ENCODE results near the gene COL4A5. TPM values are rescaled to one million over a fixed set of nuclear protein-coding genes. Genes with fewer than 3 reads are reported as not detected.

COL4A5 gene
- total and polyA plus RNA-seq, 2 of the 8 experiments (the other 6 are each of a cell fraction or from before 2014, with no cell fraction given): 24.9 to 30.2 TPM

DNA sequence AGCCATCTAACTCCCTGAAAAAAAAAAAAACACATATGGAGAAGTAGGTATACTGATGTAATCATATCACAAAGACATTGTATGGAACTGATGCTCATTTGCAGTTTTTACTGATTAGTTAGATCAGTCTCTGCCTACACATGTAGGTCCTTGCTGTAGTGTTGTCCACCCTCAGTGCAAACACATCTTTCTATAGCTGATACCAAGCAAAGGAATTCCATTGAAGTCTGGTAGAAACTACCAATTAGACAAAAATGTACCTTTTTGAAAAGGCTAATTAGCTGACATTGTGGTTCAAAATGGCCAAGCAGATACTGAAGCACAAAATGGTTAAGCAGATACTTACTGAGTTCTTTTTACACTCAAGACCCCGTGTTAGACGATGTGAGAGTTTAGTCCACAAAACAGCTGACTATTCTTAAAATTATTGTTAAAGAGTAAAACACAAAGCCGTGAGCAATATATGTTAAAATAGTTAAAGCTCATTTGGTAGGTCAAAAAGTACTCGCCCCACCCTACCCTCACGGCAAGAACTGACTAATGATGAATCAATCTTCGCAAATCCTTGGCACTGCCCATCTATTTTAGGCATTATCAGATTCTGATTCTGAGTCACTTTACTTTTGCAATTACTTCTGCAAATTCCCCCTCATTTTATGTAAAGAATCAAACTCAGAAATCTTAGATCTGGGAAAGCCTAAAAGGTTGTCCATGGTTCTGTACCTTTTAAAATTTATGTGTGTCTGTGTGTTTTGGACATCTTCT lies 41.8 kb upstream of the COL4A5 start:
- Histone ChIP-seq H3K4ac (replicated peaks; ENCODE audit: insufficient read length, low read depth, low read length) (no peak overlapping the region), H3K4me2 (ENCODE audit: insufficient read depth in 1 of 2, low read depth in 2 of 2, low read length in 2 of 2) (no peak overlapping the region; a peak in 1 of 4 replicates), H3K79me1 (ENCODE audit: low read depth, low read length) (no peaks in the 10 kb centered on the region), H3K79me2 (ENCODE audit: control insufficient read depth in 1 of 2, insufficient read depth in 2 of 2, low read length in 2 of 2) (no peaks in the 10 kb centered on the region), H2BK12ac (ENCODE audit: low read depth, low read length) (no peak overlapping the region), H3K4me3 (ENCODE audit: extremely low read depth in 1 of 4, insufficient read depth in 2 of 4, low read depth in 3 of 4, low read length in 4 of 4) (no peak overlapping the region), H4K91ac (replicated peaks; ENCODE audit: insufficient read length, low read length) (no peak overlapping the region), H3K27ac (ENCODE audit: low read depth, low read length) (no peak overlapping the region), H4K5ac (ENCODE audit: insufficient read length, low read depth, low read length) (no peak overlapping the region), H4K8ac (ENCODE audit: extremely low read depth, insufficient read depth, low read length) (no peak overlapping the region), H3K9ac (replicated peaks in 1 of 4; ENCODE audit: extremely low read depth in 1 of 4, low read depth in 3 of 4, low read length in 3 of 4) (no peak overlapping the region), H3K56ac (replicated peaks; ENCODE audit: insufficient read length, low read depth, low read length) (no peak overlapping the region), H3K4me1 (replicated peaks in 1 of 4; ENCODE audit: control insufficient read depth in 3 of 4, insufficient read depth in 4 of 4, low read length in 3 of 4) (peaks cover 1 to 7% (median 4%) of the 10 kb centered on the region in 4 experiments; a peak in 4 of 7 replicates), H2BK120ac (replicated peaks; ENCODE audit: low read depth, low read length) (no peak overlapping the region), H3K27me3 (replicated peaks in 1 of 4; ENCODE audit: control insufficient read depth in 3 of 4, extremely low read depth in 1 of 4, insufficient read depth in 3 of 4, low read length in 3 of 4) (no peaks in the 10 kb centered on the region), H2AK5ac (ENCODE audit: low read depth, low read length) (no peak overlapping the region), H3K9me3 (ENCODE audit: insufficient read depth in 2 of 2, low read depth in 1 of 2, low read length in 1 of 2) (no peaks in the 10 kb centered on the region), H3K18ac (ENCODE audit: extremely low read depth, low read length) (no peak overlapping the region), H2BK5ac (ENCODE audit: low read depth, low read length) (no peak overlapping the region), H2AFZ (ENCODE audit: low read length) (no peak overlapping the region), H3K36me3 (ENCODE audit: control insufficient read depth in 2 of 4, insufficient read depth in 4 of 4, low read length in 3 of 4) (no peaks in the 10 kb centered on the region), H3K23ac (ENCODE audit: insufficient read length) (no peak overlapping the region), H4K20me1 (replicated peaks in 1 of 2; ENCODE audit: control insufficient read depth in 1 of 2, insufficient read depth in 2 of 2, low read length in 2 of 2) (peaks cover 0 to 1% of the 10 kb centered on the region in 2 experiments), H3K14ac (ENCODE audit: insufficient read length) (no peak overlapping the region), H2BK20ac (ENCODE audit: low read length) (no peak overlapping the region), H3K23me2 (ENCODE audit: low read depth, low read length) (no peaks in the 10 kb centered on the region), H2BK15ac (ENCODE audit: low read length) (no peak overlapping the region)
- CTCF ChIA-PET (ENCODE audit: partially characterized antibody): interaction anchor here (1.3 kb wide), 1 partner anchor 259 kb away, joined by 3 read pairs; no protein-coding TSS in a partner anchor
- WGBS, 2 experiments (ENCODE audit: extremely low coverage in 1 of 2, insufficient coverage in 1 of 2, insufficient read length in 1 of 2, insufficient replicate concordance in 2 of 2, low coverage in 1 of 2, low lambda C conversion rate in 2 of 2, missing lambda C conversion rate in 1 of 2): 86% methylated on average over 6 of the region's 6 CpGs; no CpG with 5 or more reads in 1 of the 2 experiments
- TF ChIP-seq BCL11A (IDR thresholded peaks at IDR 0.05; ENCODE audit: low read depth in 2 of 2, low read length in 2 of 2) (no peak), TEAD4 (IDR thresholded peaks at IDR 0.05; ENCODE audit: low read depth, low read length) (no peak), POLR2AphosphoS5 (IDR thresholded peaks at IDR 0.05; ENCODE audit: low read depth, low read length) (no peak), HDAC6 (IDR thresholded peaks at IDR 0.05; ENCODE audit: low read depth, low read length) (no peak), YY1 (IDR thresholded peaks at IDR 0.05; ENCODE audit: low read depth, low read length) (no peak), SP1 (IDR thresholded peaks at IDR 0.05; ENCODE audit: low read depth, low read length) (no peak), BRCA1 (IDR thresholded peaks at IDR 0.05; ENCODE audit: low read depth, low read length) (no peak)
- FAIRE-seq (peak; percentile 19), DNase-seq (ENCODE audit: low read depth in 1 of 2, low spot score in 2 of 2) (no peak)
- POLR2A ChIA-PET (ENCODE audit: partially characterized antibody): interaction anchor here (1.0 kb wide), 1 partner anchor 10 kb away, joined by 3 read pairs; no protein-coding TSS in a partner anchor

Data from H1 (cell line).